Caco-2 (cell line): ENCODE measurements around the gene FAM47E. TPM values are rescaled to one million over a fixed set of nuclear protein-coding genes. Genes with fewer than 3 reads are reported as not detected.

ENCODE experiments used
- BruUV-seq: library from RNA; stranded (reverse); fragments of 400-500 nt; replicated peaks from 2 replicates; lab custom pipeline; 2021; lab: Mats Ljungman, UMichigan
- CTCF ChIA-PET: fragments of 300-600 bp; sonication (Branson Sonifier 250); formaldehyde crosslinking; loops from one replicate; lab custom pipeline; 2022; ENCODE audit warnings: antibody characterized with exemption; lab: Charles Lee
- POLR2A ChIA-PET: fragments of 300-600 bp; sonication (Branson Sonifier 250); formaldehyde crosslinking; loops from one replicate; lab custom pipeline; 2022; ENCODE audit warnings: antibody characterized with exemption; lab: Charles Lee
- DNase-seq, 2 experiments: peaks; one replicate each; pipeline versions ENCODE4 v3.0.0 to v3.0.0-alpha.2; 2020 to 2022
- H3K27me3 ChIP-seq: replicated peaks from 2 replicates; pipeline ENCODE4 v1.6.0; 2011; ENCODE audit warnings: low read length; ENCODE audit not compliant: control insufficient read depth, insufficient read depth
- H3K36me3 ChIP-seq: 2 replicates; pipeline ENCODE4 v1.5.1; 2011; ENCODE audit warnings: low read length; ENCODE audit not compliant: control insufficient read depth, insufficient read depth
- H3K4me1 ChIP-seq: fragments of 250-450 bp; sonication (Bioruptor Pico); 2 replicates; pipeline ENCODE4 v1.5.1; 2020; ENCODE audit warnings: mild to moderate bottlenecking
- H3K4me3 ChIP-seq: 2 replicates; pipeline ENCODE4 v1.5.1; 2011; ENCODE audit warnings: low read depth, mild to moderate bottlenecking, control low read depth, low read length
- H3K9me3 ChIP-seq: fragments of 250-450 bp; sonication (Bioruptor Pico); 2 replicates; pipeline ENCODE4 v1.5.1; 2020; ENCODE audit warnings: mild to moderate bottlenecking, moderate library complexity
- H3K27ac Mint-ChIP-seq: one replicate; pipeline ENCODE4 v1.8.0; 2022; ENCODE audit warnings: mixed read lengths; ENCODE audit not compliant: unreplicated experiment
- H3K27me3 Mint-ChIP-seq: one replicate; pipeline ENCODE4 v1.8.0; 2022; ENCODE audit warnings: mixed read lengths; ENCODE audit not compliant: insufficient read depth, unreplicated experiment
- H3K36me3 Mint-ChIP-seq: one replicate; pipeline ENCODE4 v1.8.0; 2022; ENCODE audit warnings: mild to moderate bottlenecking, mixed read lengths; ENCODE audit not compliant: insufficient read depth, unreplicated experiment
- H3K4me1 Mint-ChIP-seq: one replicate; pipeline ENCODE4 v1.8.0; 2022; ENCODE audit warnings: low read depth, mixed read lengths; ENCODE audit not compliant: unreplicated experiment
- H3K4me3 Mint-ChIP-seq: one replicate; pipeline ENCODE4 v1.8.0; 2022; ENCODE audit warnings: mild to moderate bottlenecking, moderate library complexity, mixed read lengths; ENCODE audit not compliant: unreplicated experiment
- H3K9me3 Mint-ChIP-seq: one replicate; pipeline ENCODE4 v1.8.0; 2022; ENCODE audit warnings: mixed read lengths; ENCODE audit not compliant: unreplicated experiment
- intact Hi-C: fragments of 100-400 bp; cut with micrococcal nuclease; formaldehyde crosslinking; loops from one replicate; pipeline ENCODE4 v1.10.0; 2022; ENCODE audit not compliant: unreplicated experiment
- total RNA-seq: library from RNA; stranded (reverse); gene quantifications from 2 replicates; pipeline ENCODE4 v1.2.3, GENCODE V29; 2022
- TF ChIP-seq, protein P1 (sequence below), 2 experiments: fragments of 200-600 bp in 1 of 2; IDR thresholded peaks; 1 replicate in 1 of 2; 2 replicates in 1 of 2; pipeline versions ENCODE4 v1.5.1 to v1.8.0; 2011 to 2022; ENCODE audit warnings: antibody characterized with exemption in 1 of 2, control low read depth in 1 of 2, inconsistent platforms in 1 of 2, low read depth in 1 of 2, low read length in 1 of 2, mild to moderate bottlenecking in 1 of 2, moderate library complexity in 1 of 2; ENCODE audit not compliant: insufficient read depth in 1 of 2, severe bottlenecking in 1 of 2, unreplicated experiment in 1 of 2

Gene FAM47E
- total RNA-seq, 1 experiment from 2014 or later: 6.6 TPM

GRCh38 chr4:76326515-76326914 lies 75.0 kb downstream of the FAM47E start:
- peaks cover 28% of the 10 kb centered on the region for H3K9me3 Mint-ChIP-seq
- H3K4me3 Mint-ChIP-seq: no peak overlapping the region
- intact Hi-C loops: no loop called here

More at GRCh38 chr4:76326515-76326914, 75.0 kb downstream of the FAM47E start:
- DNase-seq: no peak
- BruUV-seq: no TSS peak
- no peak overlapping the region for H3K4me3 ChIP-seq
- Mint-ChIP-seq H3K4me1 (no peaks in the 10 kb centered on the region), H3K27ac (no peak overlapping the region), H3K27me3 (no peaks in the 10 kb centered on the region), H3K36me3 (no peaks in the 10 kb centered on the region)
- TF ChIP-seq, protein P1, sequence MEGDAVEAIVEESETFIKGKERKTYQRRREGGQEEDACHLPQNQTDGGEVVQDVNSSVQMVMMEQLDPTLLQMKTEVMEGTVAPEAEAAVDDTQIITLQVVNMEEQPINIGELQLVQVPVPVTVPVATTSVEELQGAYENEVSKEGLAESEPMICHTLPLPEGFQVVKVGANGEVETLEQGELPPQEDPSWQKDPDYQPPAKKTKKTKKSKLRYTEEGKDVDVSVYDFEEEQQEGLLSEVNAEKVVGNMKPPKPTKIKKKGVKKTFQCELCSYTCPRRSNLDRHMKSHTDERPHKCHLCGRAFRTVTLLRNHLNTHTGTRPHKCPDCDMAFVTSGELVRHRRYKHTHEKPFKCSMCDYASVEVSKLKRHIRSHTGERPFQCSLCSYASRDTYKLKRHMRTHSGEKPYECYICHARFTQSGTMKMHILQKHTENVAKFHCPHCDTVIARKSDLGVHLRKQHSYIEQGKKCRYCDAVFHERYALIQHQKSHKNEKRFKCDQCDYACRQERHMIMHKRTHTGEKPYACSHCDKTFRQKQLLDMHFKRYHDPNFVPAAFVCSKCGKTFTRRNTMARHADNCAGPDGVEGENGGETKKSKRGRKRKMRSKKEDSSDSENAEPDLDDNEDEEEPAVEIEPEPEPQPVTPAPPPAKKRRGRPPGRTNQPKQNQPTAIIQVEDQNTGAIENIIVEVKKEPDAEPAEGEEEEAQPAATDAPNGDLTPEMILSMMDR (IDR thresholded peaks at IDR 0.05; ENCODE audit: insufficient read depth in 1 of 2, low read depth in 1 of 2, low read length in 1 of 2, severe bottlenecking in 1 of 2, unreplicated experiment in 1 of 2): no peak
- H3K9me3 ChIP-seq: peaks cover 9% of the 10 kb centered on the region; the same call in 1 of the 2 replicates
- ChIA-PET POLR2A (interaction anchor here (0.5 kb wide), 1 partner anchor 72 kb away, joined by 4 read pairs; no protein-coding TSS in a partner anchor), CTCF (no interaction called here)
- no peaks in the 10 kb centered on the region for H3K4me1 ChIP-seq
- H3K27me3 ChIP-seq: no peaks in the 10 kb centered on the region
- no peaks in the 10 kb centered on the region for H3K36me3 ChIP-seq

Other genes with a start within 250 kb of the FAM47E start
- not detected in 2 replicates for gene CXCL9, start 244.2 kb upstream of the FAM47E start, total RNA-seq
- gene CXCL10, start 228.2 kb upstream of the FAM47E start, total RNA-seq: not detected in 2 replicates
- gene CXCL11, start 215.7 kb upstream of the FAM47E start, total RNA-seq: not detected in 2 replicates
- gene ART3, start 177.0 kb upstream of the FAM47E start, total RNA-seq: not detected in 2 replicates
- gene NUP54, start 103.3 kb upstream of the FAM47E start, total RNA-seq: 64.9 and 68.8 TPM in 2 replicates
- 148 and 150 TPM in 2 replicates for gene SCARB2, start 37.9 kb upstream of the FAM47E start, total RNA-seq
- gene STBD1, start 55.0 kb downstream of the FAM47E start, total RNA-seq: 3.8 and 4.2 TPM in 2 replicates
- gene CCDC158, start 169.4 kb downstream of the FAM47E start, total RNA-seq: 0.39 and 0.56 TPM in 2 replicates
- 16.3 and 25.3 TPM in 2 replicates for gene SHROOM3, start 183.5 kb downstream of the FAM47E start, total RNA-seq